Colonic mucosa (tissue), 4 donors: ENCODE data around the gene ACVR1B. TPM values are rescaled to one million over a fixed set of nuclear protein-coding genes. Genes with fewer than 3 reads are reported as not detected.
A peak's percentile ranks its signal among the peaks of the same experiment; 100 is the strongest.

ENCODE experiments used
- DNase-seq: peaks from one replicate; pipeline ENCODE4 v3.0.0-alpha.2; 2020
- H3K27ac ChIP-seq: fragments of 200-600 bp; one replicate; pipeline ENCODE4 v1.8.0; 2021
- H3K27me3 ChIP-seq: fragments of 200-600 bp; one replicate; pipeline ENCODE4 v1.8.0; 2021
- H3K36me3 ChIP-seq: fragments of 200-600 bp; one replicate; pipeline ENCODE4 v1.8.0; 2021
- H3K4me1 ChIP-seq: fragments of 200-600 bp; one replicate; pipeline ENCODE4 v1.8.0; 2021; ENCODE audit warnings: mild to moderate bottlenecking
- H3K4me3 ChIP-seq: fragments of 200-600 bp; one replicate; pipeline ENCODE4 v1.8.0; 2021
- H3K9ac ChIP-seq, 2 donors: one replicate each; pipeline ENCODE4 v1.7.0; 2013; ENCODE audit warnings: control low read depth in 2 of 2, low read depth in 2 of 2, low read length in 2 of 2
- H3K9me3 ChIP-seq: fragments of 200-600 bp; one replicate; pipeline ENCODE4 v1.8.0; 2021
- intact Hi-C: fragments of 100-400 bp; cut with DNase I; formaldehyde crosslinking; loops from one replicate; pipeline ENCODE4 v1.14.1; 2022
- total RNA-seq, 2 donors: library from RNA; stranded (reverse); fragmentation: NEBNext Ultra II Directional in 1 of 2; extraction: Animal tissue kit (Norgen Biotek cat#: 25700) in 1 of 2; gene quantifications; one replicate each; pipeline ENCODE4 v1.2.1, GENCODE V29; 2021
- TF ChIP-seq, protein P1 (sequence below): fragments of 200-600 bp; IDR thresholded peaks from one replicate; pipeline ENCODE4 v1.8.0; 2022; ENCODE audit warnings: antibody characterized with exemption, mild to moderate bottlenecking
- donor health status: healthy.
- donor health status: DM: no; HTN: no; CAD: no.
- donor health status: DM: no; HTN: no; CAD: no.

ACVR1B gene
- total RNA-seq, 2 donors from 2014 or later: 56.0 to 63.0 TPM

DNA sequence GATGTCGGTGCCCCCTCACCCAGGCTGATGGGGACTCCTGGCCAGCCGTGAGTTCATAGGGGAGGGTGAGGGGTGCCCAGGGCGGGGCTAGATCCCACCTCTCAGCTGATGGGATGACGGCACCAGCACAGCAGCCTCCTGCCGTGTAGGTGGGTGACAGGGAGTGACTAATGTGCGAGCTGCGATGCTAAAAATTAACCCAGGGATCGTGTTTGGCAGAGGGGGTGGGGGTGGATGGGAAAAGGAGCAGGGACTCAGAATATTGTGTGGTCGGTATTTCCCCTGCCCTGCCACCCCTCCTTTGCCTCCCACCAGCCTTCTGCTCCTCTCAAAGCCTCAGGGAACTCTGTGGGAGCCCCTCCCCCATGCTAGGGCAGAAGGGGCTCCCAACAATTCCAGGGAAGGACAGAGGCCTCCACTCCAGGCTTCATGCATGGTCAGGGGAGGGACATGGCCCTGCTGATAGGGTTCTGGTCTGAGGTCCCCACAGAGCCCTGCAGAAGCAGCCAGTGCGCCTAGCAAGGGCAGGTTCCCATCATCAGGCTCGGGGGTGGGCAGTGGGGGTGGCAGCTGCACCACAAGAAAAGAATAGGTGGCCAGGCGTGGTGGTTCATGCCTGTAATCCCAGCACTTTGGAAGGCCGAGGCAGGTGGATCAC is 67.7 kb downstream of the ACVR1B start:
- no peaks in the 10 kb centered on the region for H3K9me3 ChIP-seq
- H3K4me1 ChIP-seq: no peaks in the 10 kb centered on the region
- no peak overlapping the region for H3K9ac ChIP-seq
- H3K4me3 ChIP-seq: no peak overlapping the region
- DNase-seq: no peak
- H3K27me3 ChIP-seq: peaks cover 9% of the 10 kb centered on the region
- intact Hi-C loops: no loop called here
- H3K36me3 ChIP-seq: no peaks in the 10 kb centered on the region
- H3K27ac ChIP-seq: no peak overlapping the region
- TF ChIP-seq, protein P1, sequence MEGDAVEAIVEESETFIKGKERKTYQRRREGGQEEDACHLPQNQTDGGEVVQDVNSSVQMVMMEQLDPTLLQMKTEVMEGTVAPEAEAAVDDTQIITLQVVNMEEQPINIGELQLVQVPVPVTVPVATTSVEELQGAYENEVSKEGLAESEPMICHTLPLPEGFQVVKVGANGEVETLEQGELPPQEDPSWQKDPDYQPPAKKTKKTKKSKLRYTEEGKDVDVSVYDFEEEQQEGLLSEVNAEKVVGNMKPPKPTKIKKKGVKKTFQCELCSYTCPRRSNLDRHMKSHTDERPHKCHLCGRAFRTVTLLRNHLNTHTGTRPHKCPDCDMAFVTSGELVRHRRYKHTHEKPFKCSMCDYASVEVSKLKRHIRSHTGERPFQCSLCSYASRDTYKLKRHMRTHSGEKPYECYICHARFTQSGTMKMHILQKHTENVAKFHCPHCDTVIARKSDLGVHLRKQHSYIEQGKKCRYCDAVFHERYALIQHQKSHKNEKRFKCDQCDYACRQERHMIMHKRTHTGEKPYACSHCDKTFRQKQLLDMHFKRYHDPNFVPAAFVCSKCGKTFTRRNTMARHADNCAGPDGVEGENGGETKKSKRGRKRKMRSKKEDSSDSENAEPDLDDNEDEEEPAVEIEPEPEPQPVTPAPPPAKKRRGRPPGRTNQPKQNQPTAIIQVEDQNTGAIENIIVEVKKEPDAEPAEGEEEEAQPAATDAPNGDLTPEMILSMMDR: no peak

DNA sequence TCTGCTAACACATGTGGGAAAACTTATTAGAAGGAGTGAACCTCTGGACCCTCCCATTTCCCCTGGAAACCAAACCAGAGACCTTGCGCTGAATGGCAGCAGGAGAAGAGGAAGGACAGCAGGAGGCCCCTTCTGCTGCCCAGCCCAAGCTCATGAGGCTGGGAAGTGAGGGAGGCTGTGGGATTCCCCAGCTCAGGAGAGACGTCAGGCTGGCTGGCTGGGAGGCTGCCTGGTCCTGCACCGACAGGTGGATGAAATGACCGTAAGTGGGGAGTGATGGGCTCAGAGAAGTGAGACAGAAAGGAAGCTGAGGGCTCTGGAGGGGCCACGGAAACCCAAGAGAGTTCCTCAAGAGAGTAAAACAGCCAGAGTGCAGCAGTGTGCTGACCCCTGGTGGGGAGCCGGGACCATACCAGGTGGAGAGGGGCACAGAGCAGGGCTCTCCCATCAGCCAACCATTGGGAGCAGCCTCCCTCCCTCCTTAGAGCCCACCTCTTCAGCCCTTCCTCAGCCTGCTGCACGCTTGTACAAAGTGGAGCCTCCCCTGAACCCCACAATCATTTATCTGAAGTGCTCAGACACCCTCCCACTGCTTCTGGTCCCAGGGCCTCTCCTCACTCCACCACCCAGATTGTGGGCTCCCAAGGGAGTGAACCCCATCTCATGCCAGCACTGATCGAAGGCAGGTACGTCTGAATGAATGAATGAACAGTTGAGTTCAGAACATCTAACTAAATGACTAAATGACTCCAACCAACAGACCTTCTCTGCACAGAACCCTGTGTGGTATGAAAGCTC is 69.2 kb downstream of the ACVR1B start:
- Histone ChIP-seq H3K27ac (no peak overlapping the region), H3K4me1 (peaks cover 5% of the 10 kb centered on the region), H3K27me3 (peaks cover 2% of the 10 kb centered on the region), H3K4me3 (no peak overlapping the region), H3K36me3 (no peaks in the 10 kb centered on the region), H3K9ac (no peak overlapping the region), H3K9me3 (no peaks in the 10 kb centered on the region)
- DNase-seq: no peak
- TF ChIP-seq, protein P1: peak; percentile 44
- intact Hi-C loops: no loop called here

DNA sequence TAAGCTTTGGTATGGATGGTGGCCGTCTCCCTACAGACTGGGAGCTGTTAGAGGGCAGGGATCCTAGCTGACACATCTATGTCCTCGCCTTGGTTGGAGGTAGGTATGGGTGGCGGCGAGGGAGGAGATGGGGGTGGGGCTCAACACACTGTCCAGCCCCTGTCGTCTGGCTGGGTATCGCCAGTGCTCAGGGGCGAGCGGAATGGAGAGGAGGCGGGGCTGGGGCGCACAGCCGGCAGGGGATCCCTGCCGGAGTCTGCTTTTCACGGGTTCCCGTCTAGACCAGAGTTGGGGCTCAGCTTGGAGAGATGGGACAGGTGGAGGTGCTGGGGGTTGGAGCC is 71.3 kb downstream of the ACVR1B start:
- intact Hi-C loops: no loop called here
- no peaks in the 10 kb centered on the region for H3K36me3 ChIP-seq
- peaks cover 8% of the 10 kb centered on the region for H3K4me1 ChIP-seq
- H3K27me3 ChIP-seq: no peaks in the 10 kb centered on the region
- peak overlapping the region; percentile 68 to 71 for H3K9ac ChIP-seq
- H3K9me3 ChIP-seq: no peaks in the 10 kb centered on the region
- peak; percentile 57 for DNase-seq
- H3K4me3 ChIP-seq: peak overlapping the region; percentile 55
- TF ChIP-seq, protein P1: no peak
- no peak overlapping the region for H3K27ac ChIP-seq

DNA sequence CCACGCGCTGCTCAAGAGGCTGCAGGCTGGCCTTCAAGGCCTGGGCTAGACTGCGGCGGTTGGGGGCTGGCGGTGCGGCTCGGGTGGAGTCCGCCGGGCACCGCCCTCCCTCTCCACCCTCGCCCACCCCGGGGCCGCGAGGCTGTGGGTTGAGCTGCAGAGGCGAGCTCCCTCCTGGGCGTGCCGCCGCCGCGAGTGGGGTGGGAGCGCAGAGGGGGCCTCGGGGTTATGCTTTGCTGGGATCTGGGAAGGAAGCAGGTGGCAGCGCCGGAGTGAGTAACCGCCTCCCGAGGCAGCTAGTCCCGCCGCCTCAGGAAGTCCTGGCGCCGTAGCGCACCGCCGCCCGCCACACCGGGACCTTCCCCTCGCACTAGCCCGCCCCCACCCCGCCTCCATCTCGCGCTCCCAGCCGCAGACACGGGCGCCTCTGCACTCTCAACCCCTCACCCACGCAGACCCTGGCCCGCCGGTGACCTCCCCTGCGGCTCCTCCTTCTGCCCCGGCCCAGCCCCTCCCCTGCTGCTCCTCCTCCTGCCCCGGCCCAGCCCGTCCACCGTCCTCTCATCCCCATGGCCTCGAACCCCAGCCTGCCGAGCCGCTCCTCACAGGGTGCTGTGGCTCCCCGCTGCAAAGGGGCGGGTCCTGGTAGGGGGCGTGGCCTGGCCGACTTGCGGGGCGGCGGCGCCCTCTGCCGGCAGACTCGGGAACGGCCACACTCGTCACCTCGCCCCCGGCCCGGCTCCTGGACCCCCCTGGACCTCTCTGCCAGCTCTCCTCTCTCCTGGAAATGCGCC is 71.9 kb downstream of the ACVR1B start:
- peak overlapping the region; percentile 55 for H3K4me3 ChIP-seq
- H3K9me3 ChIP-seq: no peaks in the 10 kb centered on the region
- peak overlapping the region; percentile 68 to 71 for H3K9ac ChIP-seq
- no peaks in the 10 kb centered on the region for H3K36me3 ChIP-seq
- TF ChIP-seq, protein P1: peak; percentile 89
- H3K27me3 ChIP-seq: no peaks in the 10 kb centered on the region
- DNase-seq: peak; percentile 92
- peaks cover 8% of the 10 kb centered on the region for H3K4me1 ChIP-seq
- peak overlapping the region; percentile 92 for H3K27ac ChIP-seq
- intact Hi-C loops: no loop called here

GRCh38 chr12:52023976-52024688 is 72.6 kb downstream of the ACVR1B start:
- intact Hi-C loops: no loop called here
- peak overlapping the region; percentile 68 to 70 for H3K9ac ChIP-seq

More at GRCh38 chr12:52023976-52024688, 72.6 kb downstream of the ACVR1B start:
- H3K9me3 ChIP-seq: no peaks in the 10 kb centered on the region
- TF ChIP-seq, protein P1: no peak
- H3K4me3 ChIP-seq: peak overlapping the region; percentile 55
- DNase-seq: no peak
- peak overlapping the region; percentile 92 for H3K27ac ChIP-seq
- H3K27me3 ChIP-seq: no peaks in the 10 kb centered on the region
- peaks cover 8% of the 10 kb centered on the region for H3K4me1 ChIP-seq
- no peaks in the 10 kb centered on the region for H3K36me3 ChIP-seq
